T-helper 2 cell treated with Interferon-gamma antibody and Interleukin-4, amounts not matched to agents 5 μg/mL and 100 μg/mL, for 36 hours (primary cell): ENCODE results near the gene ARID1B.

Source experiments
- DNase-seq: peaks from one replicate; pipeline ENCODE4 v3.0.0; 2021; ENCODE audit warnings: low spot score
- H3K27ac Mint-ChIP-seq: one replicate; pipeline ENCODE4 v1.8.0; 2021; ENCODE audit warnings: mild to moderate bottlenecking, mixed read lengths
- H3K27me3 Mint-ChIP-seq: one replicate; pipeline ENCODE4 v1.8.0; 2021; ENCODE audit warnings: low read depth, mixed read lengths
- H3K36me3 Mint-ChIP-seq: one replicate; pipeline ENCODE4 v1.8.0; 2021; ENCODE audit warnings: low read depth, mixed read lengths
- H3K4me1 Mint-ChIP-seq: one replicate; pipeline ENCODE4 v1.8.0; 2021; ENCODE audit warnings: low read depth, mixed read lengths
- H3K4me3 Mint-ChIP-seq: one replicate; pipeline ENCODE4 v1.8.0; 2022; ENCODE audit warnings: mild to moderate bottlenecking, moderate library complexity, mixed read lengths
- H3K9me3 Mint-ChIP-seq: one replicate; pipeline ENCODE4 v1.8.0; 2021; ENCODE audit warnings: mixed read lengths

The ARID1B gene

GRCh38 chr6:157069585-157069984 is 292.4 kb downstream of the ARID1B start:
- Mint-ChIP-seq H3K9me3 (no peaks in the 10 kb centered on the region), H3K27ac (no peak overlapping the region), H3K27me3 (no peaks in the 10 kb centered on the region), H3K36me3 (peaks cover 16% of the 10 kb centered on the region), H3K4me3 (peak overlapping the region; percentile 27), H3K4me1 (peaks cover 47% of the 10 kb centered on the region)
- no peak for DNase-seq

GRCh38 chr6:157070403-157071107 is 293.4 kb downstream of the ARID1B start:
- no peak for DNase-seq
- Mint-ChIP-seq H3K27ac (no peak overlapping the region), H3K4me3 (peak overlapping the region; percentile 8), H3K4me1 (peaks cover 49% of the 10 kb centered on the region), H3K9me3 (no peaks in the 10 kb centered on the region), H3K36me3 (peaks cover 18% of the 10 kb centered on the region), H3K27me3 (no peaks in the 10 kb centered on the region)

- Mint-ChIP-seq H3K36me3 (peaks cover 22% of the 10 kb centered on the region), H3K9me3 (no peaks in the 10 kb centered on the region), H3K27me3 (no peaks in the 10 kb centered on the region), H3K27ac (no peak overlapping the region), H3K4me1 (peaks cover 53% of the 10 kb centered on the region), H3K4me3 (no peak overlapping the region)
- DNase-seq = no peak
These were observed 294.9 kb downstream of the ARID1B start for GRCh38 chr6:157072128-157072527.

GRCh38 chr6:157073596-157073995 is 296.4 kb downstream of the ARID1B start:
- Mint-ChIP-seq H3K9me3 (no peaks in the 10 kb centered on the region), H3K4me1 (peaks cover 48% of the 10 kb centered on the region), H3K27ac (no peak overlapping the region), H3K36me3 (peaks cover 25% of the 10 kb centered on the region), H3K4me3 (no peak overlapping the region), H3K27me3 (no peaks in the 10 kb centered on the region)
- no peak for DNase-seq

GRCh38 chr6:157074969-157075368 is 297.8 kb downstream of the ARID1B start:
- no peaks in the 10 kb centered on the region for H3K27me3 Mint-ChIP-seq
- no peaks in the 10 kb centered on the region for H3K9me3 Mint-ChIP-seq
- no peak overlapping the region for H3K27ac Mint-ChIP-seq
- no peak for DNase-seq
- H3K36me3 Mint-ChIP-seq = peaks cover 25% of the 10 kb centered on the region
- no peak overlapping the region for H3K4me3 Mint-ChIP-seq
- peaks cover 41% of the 10 kb centered on the region for H3K4me1 Mint-ChIP-seq

- Mint-ChIP-seq H3K9me3 (no peaks in the 10 kb centered on the region), H3K27ac (peak overlapping the region; percentile 84), H3K4me1 (peaks cover 38% of the 10 kb centered on the region), H3K4me3 (peak overlapping the region; percentile 69), H3K36me3 (peaks cover 25% of the 10 kb centered on the region), H3K27me3 (no peaks in the 10 kb centered on the region)
- peak; percentile 53 for DNase-seq
These were observed 298.6 kb downstream of the ARID1B start for GRCh38 chr6:157075549-157076450.

GRCh38 chr6:157076451-157076822 is 299.3 kb downstream of the ARID1B start:
- Mint-ChIP-seq H3K27ac (peak overlapping the region; percentile 67), H3K36me3 (peaks cover 25% of the 10 kb centered on the region), H3K4me3 (peak overlapping the region; percentile 69), H3K27me3 (no peaks in the 10 kb centered on the region), H3K9me3 (no peaks in the 10 kb centered on the region), H3K4me1 (peaks cover 34% of the 10 kb centered on the region)
- no peak for DNase-seq

- Mint-ChIP-seq H3K36me3 (peaks cover 25% of the 10 kb centered on the region), H3K27ac (no peak overlapping the region), H3K4me3 (no peak overlapping the region), H3K4me1 (peaks cover 36% of the 10 kb centered on the region), H3K27me3 (no peaks in the 10 kb centered on the region), H3K9me3 (no peaks in the 10 kb centered on the region)
- no peak for DNase-seq
These were observed 300.1 kb downstream of the ARID1B start for GRCh38 chr6:157077251-157077650.

GRCh38 chr6:157078326-157078725 is 301.1 kb downstream of the ARID1B start:
- no peaks in the 10 kb centered on the region for H3K9me3 Mint-ChIP-seq
- H3K27me3 Mint-ChIP-seq = no peaks in the 10 kb centered on the region
- no peak overlapping the region for H3K27ac Mint-ChIP-seq
- peaks cover 25% of the 10 kb centered on the region for H3K36me3 Mint-ChIP-seq
- H3K4me1 Mint-ChIP-seq = peaks cover 36% of the 10 kb centered on the region
- no peak overlapping the region for H3K4me3 Mint-ChIP-seq
- no peak for DNase-seq

- Mint-ChIP-seq H3K4me3 (no peak overlapping the region), H3K27me3 (no peaks in the 10 kb centered on the region), H3K27ac (no peak overlapping the region), H3K4me1 (peaks cover 36% of the 10 kb centered on the region), H3K36me3 (peaks cover 17% of the 10 kb centered on the region), H3K9me3 (no peaks in the 10 kb centered on the region)
- no peak for DNase-seq
These were observed 302.1 kb downstream of the ARID1B start for GRCh38 chr6:157079277-157079676.

GRCh38 chr6:157079771-157080170 is 302.6 kb downstream of the ARID1B start:
- Mint-ChIP-seq H3K4me1 (peaks cover 33% of the 10 kb centered on the region), H3K27me3 (no peaks in the 10 kb centered on the region), H3K4me3 (no peak overlapping the region), H3K27ac (no peak overlapping the region), H3K36me3 (peaks cover 16% of the 10 kb centered on the region), H3K9me3 (no peaks in the 10 kb centered on the region)
- DNase-seq = no peak

- Mint-ChIP-seq H3K9me3 (no peaks in the 10 kb centered on the region), H3K27me3 (no peaks in the 10 kb centered on the region), H3K4me1 (peaks cover 25% of the 10 kb centered on the region), H3K27ac (no peak overlapping the region), H3K4me3 (no peak overlapping the region), H3K36me3 (peaks cover 16% of the 10 kb centered on the region)
- no peak for DNase-seq
These were observed 303.8 kb downstream of the ARID1B start for GRCh38 chr6:157080986-157081391.

GRCh38 chr6:157083343-157083742 is 306.2 kb downstream of the ARID1B start:
- no peak for DNase-seq
- Mint-ChIP-seq H3K36me3 (peaks cover 18% of the 10 kb centered on the region), H3K9me3 (no peaks in the 10 kb centered on the region), H3K27ac (no peak overlapping the region), H3K4me1 (peaks cover 14% of the 10 kb centered on the region), H3K27me3 (no peaks in the 10 kb centered on the region), H3K4me3 (no peak overlapping the region)

GRCh38 chr6:157086632-157087031 is 309.5 kb downstream of the ARID1B start:
- DNase-seq = no peak
- Mint-ChIP-seq H3K4me1 (peaks cover 13% of the 10 kb centered on the region), H3K9me3 (no peaks in the 10 kb centered on the region), H3K4me3 (no peak overlapping the region), H3K27ac (no peak overlapping the region), H3K36me3 (peaks cover 23% of the 10 kb centered on the region), H3K27me3 (no peaks in the 10 kb centered on the region)
